Measurements from ENCODE around the gene USP28. TPM values are rescaled to one million over a fixed set of nuclear protein-coding genes. Genes with fewer than 3 reads are reported as not detected.

The USP28 gene
- total and polyA plus RNA-seq, 3 donors from 2014 or later: 23.2 to 39.9 (median 36.6) TPM

- DNase-seq: no peak
- Histone ChIP-seq H3K27me3 (no peaks in the 10 kb centered on the region), H3K4me1 (peaks cover 8% of the 10 kb centered on the region), H3K9me3 (no peaks in the 10 kb centered on the region), H3K27ac (no peak overlapping the region), H3K36me3 (ENCODE audit: low read depth, missing control alignments) (no peaks in the 10 kb centered on the region), H3K4me3 (no peak overlapping the region)
- intact Hi-C loops (cut with DNase I; ENCODE audit: low total_unique reads): no loop called here
- TF ChIP-seq CTCF (IDR thresholded peaks at IDR 0.05): no peak
- 75% methylated on average over 5 of the region's 5 CpGs for WGBS, 2 donors
Measured at GRCh38 chr11:113877670-113878055, 2.3 kb upstream of the USP28 start.

GRCh38 chr11:113876798-113877669 lies 1.7 kb upstream of the USP28 start:
- Histone ChIP-seq H3K9me3 (no peaks in the 10 kb centered on the region), H3K27me3 (no peaks in the 10 kb centered on the region), H3K36me3 (ENCODE audit: low read depth, missing control alignments) (no peaks in the 10 kb centered on the region), H3K4me3 (no peak overlapping the region), H3K27ac (peak overlapping the region in 1 of 2 donors; percentile 96), H3K4me1 (peaks cover 11% of the 10 kb centered on the region)
- WGBS, 2 donors: 78 to 84% methylated on average over 8 of the region's 8 CpGs
- no peak for DNase-seq
- TF ChIP-seq POLR2A (IDR thresholded peaks at IDR 0.05) (no peak), CTCF (IDR thresholded peaks at IDR 0.05) (no peak)
- intact Hi-C loops (cut with DNase I; ENCODE audit: low total_unique reads): no loop called here

GRCh38 chr11:113876074-113876797 lies 864 bp upstream of the USP28 start:
- TF ChIP-seq POLR2A (IDR thresholded peaks at IDR 0.05): no peak
- Histone ChIP-seq H3K27ac (peak overlapping the region; percentile 88 to 96), H3K4me3 (peak overlapping the region; percentile 74 to 78), H3K27me3 (no peaks in the 10 kb centered on the region), H3K9me3 (no peaks in the 10 kb centered on the region), H3K36me3 (ENCODE audit: low read depth, missing control alignments) (no peaks in the 10 kb centered on the region), H3K4me1 (peaks cover 11% of the 10 kb centered on the region)
- intact Hi-C loops (cut with DNase I; ENCODE audit: low total_unique reads): no loop called here
- 56 to 63% methylated on average over 21 to 24 of the region's 24 CpGs for WGBS, 2 donors
- DNase-seq: peak; percentile 17

GRCh38 chr11:113874581-113875233 lies 665 bp downstream of the USP28 start:
- TF ChIP-seq CTCF (IDR thresholded peaks at IDR 0.05): no peak
- TF ChIP-seq POLR2A (IDR thresholded peaks at IDR 0.05): no peak
- Histone ChIP-seq H3K9me3 (no peaks in the 10 kb centered on the region), H3K36me3 (ENCODE audit: low read depth, missing control alignments) (no peaks in the 10 kb centered on the region), H3K4me3 (peak overlapping the region; percentile 74 to 78), H3K4me1 (peaks cover 11% of the 10 kb centered on the region), H3K27me3 (no peaks in the 10 kb centered on the region), H3K27ac (peak overlapping the region; percentile 16 to 96)
- intact Hi-C loops (cut with DNase I; ENCODE audit: low total_unique reads): no loop called here
- no peak for DNase-seq
- WGBS, 2 donors: 2 to 3% methylated on average over 19 of the region's 19 CpGs

- H3K9me3 ChIP-seq: no peaks in the 10 kb centered on the region
- no peak for DNase-seq
- H3K27ac ChIP-seq: peak overlapping the region in 1 of 2 donors; percentile 96
- H3K4me3 ChIP-seq: peak overlapping the region; percentile 74 to 78
- intact Hi-C loops (cut with DNase I; ENCODE audit: low total_unique reads): no loop called here
- no peaks in the 10 kb centered on the region for H3K36me3 ChIP-seq (ENCODE audit: low read depth, missing control alignments)
- TF ChIP-seq POLR2A (IDR thresholded peaks at IDR 0.05) (no peak), CTCF (IDR thresholded peaks at IDR 0.05) (no peak)
- H3K27me3 ChIP-seq: no peaks in the 10 kb centered on the region
- 60 to 72% methylated on average over 17 to 19 of the region's 19 CpGs for WGBS, 2 donors
- H3K4me1 ChIP-seq: peaks cover 11% of the 10 kb centered on the region
Measured at GRCh38 chr11:113874096-113874495, 1.3 kb downstream of the USP28 start.
